GM19468 (cell line): ENCODE data around the gene TMEM108.

Source experiments
- ATAC-seq: cut with Tn5 transposase; IDR thresholded peaks from one replicate; pipeline ENCODE4 v1.9.1; 2021; ENCODE audit warnings: mild to moderate bottlenecking, moderate library complexity, moderate number of reproducible peaks; ENCODE audit not compliant: unreplicated experiment; ENCODE audit errors: extremely low read depth

The TMEM108 gene

GRCh38 chr3:133400006-133400515 lies 361.9 kb downstream of the TMEM108 start, which contains the start of gene BFSP2:
Gene BFSP2 (plus strand): TSS chr3:133400056. CDS start chr3:133400084, 28 bp downstream.
- no peak for ATAC-seq

GRCh38 chr3:133401374-133402135 lies 363.4 kb downstream of the TMEM108 start:
- no peak for ATAC-seq

- ATAC-seq: no peak
Observed at GRCh38 chr3:133404920-133405319, 366.7 kb downstream of the TMEM108 start.

- no peak for ATAC-seq
Observed at GRCh38 chr3:133408366-133408765, 370.2 kb downstream of the TMEM108 start.

- ATAC-seq: no peak
Observed at GRCh38 chr3:133408961-133409360, 370.8 kb downstream of the TMEM108 start.

GRCh38 chr3:133410191-133410892 lies 372.2 kb downstream of the TMEM108 start:
- no peak for ATAC-seq

GRCh38 chr3:133412183-133413132 lies 374.3 kb downstream of the TMEM108 start:
- ATAC-seq: no peak

GRCh38 chr3:133413161-133414020 lies 375.2 kb downstream of the TMEM108 start:
- no peak for ATAC-seq

- ATAC-seq: no peak
Observed at GRCh38 chr3:133414021-133414392, 375.8 kb downstream of the TMEM108 start.

- ATAC-seq: no peak
Observed at GRCh38 chr3:133418361-133418760, 380.2 kb downstream of the TMEM108 start.

- ATAC-seq: no peak
Observed at GRCh38 chr3:133419151-133419909, 381.1 kb downstream of the TMEM108 start.

GRCh38 chr3:133424937-133425869 lies 387.0 kb downstream of the TMEM108 start:
- ATAC-seq: no peak

- no peak for ATAC-seq
Observed at GRCh38 chr3:133425898-133426297, 387.7 kb downstream of the TMEM108 start.

GRCh38 chr3:133426721-133427120 lies 388.5 kb downstream of the TMEM108 start:
- ATAC-seq: no peak

- ATAC-seq: no peak
Observed at GRCh38 chr3:133428552-133428951, 390.4 kb downstream of the TMEM108 start.

- no peak for ATAC-seq
Observed at GRCh38 chr3:133429063-133429462, 390.9 kb downstream of the TMEM108 start.

GRCh38 chr3:133439563-133439962 lies 401.4 kb downstream of the TMEM108 start:
- ATAC-seq: no peak

GRCh38 chr3:133440652-133441051 lies 402.5 kb downstream of the TMEM108 start:
- ATAC-seq: no peak
